ENCODE measurements around the gene KIF6. TPM values are rescaled to one million over a fixed set of nuclear protein-coding genes. Genes with fewer than 3 reads are reported as not detected.

The KIF6 gene
- total and polyA plus RNA-seq, 2 of the 8 experiments (the other 6 are each of a cell fraction or from before 2014, with no cell fraction given), result 0.53 to 0.65 TPM

GRCh38 chr6:39449022-39449421, 276.2 kb downstream of the KIF6 start:
- H4K5ac ChIP-seq (ENCODE audit: insufficient read length, low read depth, low read length), result no peak overlapping the region
- no peak overlapping the region for H3K27ac ChIP-seq (ENCODE audit: low read depth, low read length)
- H3K36me3 ChIP-seq (ENCODE audit: control insufficient read depth in 2 of 4, insufficient read depth in 4 of 4, low read length in 3 of 4), result no peaks in the 10 kb centered on the region
- FAIRE-seq, result no peak
- H3K4ac ChIP-seq (replicated peaks; ENCODE audit: insufficient read length, low read depth, low read length), result no peak overlapping the region
- no peaks in the 10 kb centered on the region for H3K79me1 ChIP-seq (ENCODE audit: low read depth, low read length)
- H3K79me2 ChIP-seq (ENCODE audit: control insufficient read depth in 1 of 2, insufficient read depth in 2 of 2, low read length in 2 of 2), result no peaks in the 10 kb centered on the region
- DNase-seq (ENCODE audit: low read depth in 1 of 2, low spot score in 2 of 2), result no peak
- 80% methylated on average over 5 of the region's 5 CpGs; no CpG with 5 or more reads in 1 of the 2 experiments for WGBS, 2 experiments (ENCODE audit: extremely low coverage in 1 of 2, insufficient coverage in 1 of 2, insufficient read length in 1 of 2, insufficient replicate concordance in 2 of 2, low coverage in 1 of 2, low lambda C conversion rate in 2 of 2, missing lambda C conversion rate in 1 of 2)
- no peak overlapping the region for H2BK120ac ChIP-seq (replicated peaks; ENCODE audit: low read depth, low read length)
- no peak overlapping the region for H2BK5ac ChIP-seq (ENCODE audit: low read depth, low read length)
- CTCF ChIA-PET (ENCODE audit: partially characterized antibody), result interaction anchor here (1.2 to 4.1 kb wide), 5 partner anchors 9 to 912 kb away, joined by 3 to 18 read pairs (median 3); no protein-coding TSS in a partner anchor
- no peak overlapping the region for H3K9ac ChIP-seq (replicated peaks in 1 of 4; ENCODE audit: extremely low read depth in 1 of 4, low read depth in 3 of 4, low read length in 3 of 4)
- no peak overlapping the region for H4K8ac ChIP-seq (ENCODE audit: extremely low read depth, insufficient read depth, low read length)
- H2AK5ac ChIP-seq (ENCODE audit: low read depth, low read length), result no peak overlapping the region
- H3K4me2 ChIP-seq (ENCODE audit: insufficient read depth in 1 of 2, low read depth in 2 of 2, low read length in 2 of 2), result no peak overlapping the region
- H2BK12ac ChIP-seq (ENCODE audit: low read depth, low read length), result no peak overlapping the region
- H3K4me1 ChIP-seq (replicated peaks in 1 of 4; ENCODE audit: control insufficient read depth in 3 of 4, insufficient read depth in 4 of 4, low read length in 3 of 4), result no peaks in the 10 kb centered on the region
- H2BK15ac ChIP-seq (ENCODE audit: low read length), result no peak overlapping the region
- H3K18ac ChIP-seq (ENCODE audit: extremely low read depth, low read length), result no peak overlapping the region
- no peak overlapping the region for H2BK20ac ChIP-seq (ENCODE audit: low read length)
- H3K9me3 ChIP-seq (ENCODE audit: insufficient read depth in 2 of 2, low read depth in 1 of 2, low read length in 1 of 2), result 0 out of 4 replicates have a peak, but pooled peaks cover 0 to 2% of the 10 kb centered on the region in 2 experiments
- H3K27me3 ChIP-seq (replicated peaks in 1 of 4; ENCODE audit: control insufficient read depth in 3 of 4, extremely low read depth in 1 of 4, insufficient read depth in 3 of 4, low read length in 3 of 4), result no peaks in the 10 kb centered on the region
- POLR2A ChIA-PET (ENCODE audit: partially characterized antibody), result no interaction called here
- no peak overlapping the region for H3K56ac ChIP-seq (replicated peaks; ENCODE audit: insufficient read length, low read depth, low read length)
- H4K91ac ChIP-seq (replicated peaks; ENCODE audit: insufficient read length, low read length), result no peak overlapping the region
- no peak overlapping the region for H3K14ac ChIP-seq (ENCODE audit: insufficient read length)
- H4K20me1 ChIP-seq (replicated peaks in 1 of 2; ENCODE audit: control insufficient read depth in 1 of 2, insufficient read depth in 2 of 2, low read length in 2 of 2), result no peaks in the 10 kb centered on the region
- H3K23ac ChIP-seq (ENCODE audit: insufficient read length), result no peak overlapping the region
- H2AFZ ChIP-seq (ENCODE audit: low read length), result no peak overlapping the region
- no peak overlapping the region for H3K4me3 ChIP-seq (ENCODE audit: extremely low read depth in 1 of 4, insufficient read depth in 2 of 4, low read depth in 3 of 4, low read length in 4 of 4)
- no peaks in the 10 kb centered on the region for H3K23me2 ChIP-seq (ENCODE audit: low read depth, low read length)
- no peak for TF ChIP-seq TAF7 (optimal IDR thresholded peaks at IDR 0.05; ENCODE audit: borderline replicate concordance, low read depth, low read length)
- TF ChIP-seq ASH2L (IDR thresholded peaks at IDR 0.05; ENCODE audit: low read length), result no peak
- TF ChIP-seq CEBPB (IDR thresholded peaks at IDR 0.05; ENCODE audit: low read depth, low read length), result no peak
- no peak for TF ChIP-seq BCL11A (IDR thresholded peaks at IDR 0.05; ENCODE audit: low read depth in 2 of 2, low read length in 2 of 2)
- TF ChIP-seq HDAC2 (IDR thresholded peaks at IDR 0.05; ENCODE audit: borderline replicate concordance in 1 of 2, low read depth in 2 of 2, low read length in 2 of 2), result no peak
- TF ChIP-seq CTBP2 (IDR thresholded peaks at IDR 0.05; ENCODE audit: borderline replicate concordance, insufficient read depth, insufficient read length, low read length), result no peak
- no peak for TF ChIP-seq MAFK (IDR thresholded peaks at IDR 0.05; ENCODE audit: low read depth, low read length)
- TF ChIP-seq CHD1 (IDR thresholded peaks at IDR 0.05; ENCODE audit: low read depth, low read length), result no peak
- TF ChIP-seq TCF12 (IDR thresholded peaks at IDR 0.05; ENCODE audit: low read depth, low read length), result no peak
- TF ChIP-seq MAX (IDR thresholded peaks at IDR 0.05), result no peak
- no peak for TF ChIP-seq EZH2 (IDR thresholded peaks at IDR 0.05; ENCODE audit: low read depth, low read length, severe bottlenecking)
- TF ChIP-seq JUN (IDR thresholded peaks at IDR 0.05; ENCODE audit: low read depth, low read length), result no peak
- no peak for TF ChIP-seq JUND (IDR thresholded peaks at IDR 0.05; ENCODE audit: low read length)
- no peak for TF ChIP-seq KDM5A (IDR thresholded peaks at IDR 0.05; ENCODE audit: low read length)
- no peak for TF ChIP-seq EGR1 (IDR thresholded peaks at IDR 0.05; ENCODE audit: borderline replicate concordance, low read depth, low read length)

Data from H1 (cell line).